PC-3 (cell line): ENCODE data around the gene SELENOM. TPM values are rescaled to one million over a fixed set of nuclear protein-coding genes. Genes with fewer than 3 reads are reported as not detected.

ENCODE experiments used
- ATAC-seq: fragments of 200-7000 bp; cut with Tn5 transposase; 2 replicates; pipeline ENCODE4 v1.9.1; 2020; ENCODE audit warnings: mild to moderate bottlenecking, moderate library complexity
- BruUV-seq: library from RNA; stranded (reverse); fragments of 400-500 nt; replicated peaks from 2 replicates; lab custom pipeline; 2021; lab: Mats Ljungman, UMichigan
- CTCF ChIA-PET: fragments of 300-600 bp; sonication (Branson Sonifier 250); formaldehyde crosslinking; loops from one replicate; lab custom pipeline; 2022; ENCODE audit warnings: antibody characterized with exemption; lab: Charles Lee
- POLR2A ChIA-PET: fragments of 300-600 bp; sonication (Branson Sonifier 250); formaldehyde crosslinking; loops from one replicate; lab custom pipeline; 2022; ENCODE audit warnings: antibody characterized with exemption; ENCODE audit not compliant: unreplicated experiment; lab: Charles Lee
- DNase-seq: peaks from one replicate; pipeline ENCODE4 v3.0.0-alpha.2; 2015
- H2AFZ ChIP-seq: fragments of 300-600 bp; sonication (generic); 2 replicates; pipeline ENCODE4 v1.6.0; 2016; ENCODE audit warnings: antibody characterized with exemption, low read length
- H3F3A ChIP-seq: fragments of 300-600 bp; sonication (generic); one replicate; pipeline ENCODE4 v1.6.0; 2017; ENCODE audit warnings: antibody characterized with exemption, low read length, control low read depth, mild to moderate bottlenecking; ENCODE audit not compliant: unreplicated experiment
- H3K27ac ChIP-seq: fragments of 300-600 bp; sonication (generic); 2 replicates; pipeline ENCODE4 v1.5.1; 2016; ENCODE audit warnings: mild to moderate bottlenecking, low read length
- H3K27me3 ChIP-seq: fragments of 300-600 bp; sonication (generic); 2 replicates; pipeline ENCODE4 v1.6.1; 2016; ENCODE audit warnings: low read length, mixed read lengths
- H3K36me3 ChIP-seq: fragments of 300-600 bp; sonication (generic); 2 replicates; pipeline ENCODE4 v1.6.1; 2016; ENCODE audit warnings: low read depth, mixed run types, low read length, mixed read lengths
- H3K4me1 ChIP-seq: fragments of 300-600 bp; sonication (generic); 2 replicates; pipeline ENCODE4 v1.5.1; 2016; ENCODE audit warnings: low read length; ENCODE audit not compliant: insufficient read depth
- H3K4me2 ChIP-seq: fragments of 300-600 bp; sonication (generic); 2 replicates; pipeline ENCODE4 v1.6.0; 2016; ENCODE audit warnings: low read length
- H3K4me3 ChIP-seq: fragments of 300-600 bp; sonication (generic); 2 replicates; pipeline ENCODE4 v1.5.1; 2016; ENCODE audit warnings: mild to moderate bottlenecking, low read length, mixed read lengths
- H3K79me2 ChIP-seq: fragments of 300-600 bp; sonication (generic); 2 replicates; pipeline ENCODE4 v1.6.1; 2017; ENCODE audit warnings: low read length, mixed read lengths
- H3K9ac ChIP-seq: fragments of 300-600 bp; sonication (generic); 2 replicates; pipeline ENCODE4 v1.6.0; 2016; ENCODE audit warnings: mild to moderate bottlenecking, low read length
- H3K9me2 ChIP-seq: fragments of 300-600 bp; sonication (generic); replicated peaks from 2 replicates; pipeline ENCODE4 v1.6.1; 2016; ENCODE audit warnings: mixed run types, low read length, mixed read lengths
- H3K9me3 ChIP-seq: fragments of 300-600 bp; sonication (generic); 2 replicates; pipeline ENCODE4 v1.6.1; 2016; ENCODE audit warnings: low read length, mixed read lengths
- H4K20me1 ChIP-seq: fragments of 300-600 bp; sonication (generic); 2 replicates; pipeline ENCODE4 v1.6.1; 2016; ENCODE audit warnings: low read length, mixed read lengths
- EZH2 ChIP-seq: fragments of 300-600 bp; sonication (generic); IDR thresholded peaks from one replicate; pipeline ENCODE4 v1.6.1; 2017; ENCODE audit warnings: antibody characterized with exemption, mild to moderate bottlenecking, low read length; ENCODE audit not compliant: unreplicated experiment
- EZH2phosphoT487 ChIP-seq: fragments of 300-600 bp; sonication (generic); IDR thresholded peaks from 2 replicates; pipeline ENCODE4 v1.6.1; 2018; ENCODE audit warnings: mild to moderate bottlenecking, antibody characterized with exemption, low read length, borderline replicate concordance
- intact Hi-C: fragments of 100-400 bp; cut with micrococcal nuclease; formaldehyde crosslinking; loops from 2 replicates; pipeline ENCODE4 v1.9.0; 2023
- total RNA-seq: library from RNA; depleted of rRNA; stranded (reverse); fragments of >200 nt; gene quantifications from 2 replicates; pipeline ENCODE4 v1.2.3, GENCODE V29; 2014
- TF ChIP-seq, protein P1 (sequence below): fragments of 300-600 bp; sonication (generic); conservative IDR thresholded peaks from 2 replicates; pipeline ENCODE4 v1.5.1; 2017; ENCODE audit warnings: antibody characterized with exemption, low read depth, mild to moderate bottlenecking, low read length

The SELENOM gene
- total RNA-seq, 1 experiment from 2014 or later: 36.8 TPM

DNA sequence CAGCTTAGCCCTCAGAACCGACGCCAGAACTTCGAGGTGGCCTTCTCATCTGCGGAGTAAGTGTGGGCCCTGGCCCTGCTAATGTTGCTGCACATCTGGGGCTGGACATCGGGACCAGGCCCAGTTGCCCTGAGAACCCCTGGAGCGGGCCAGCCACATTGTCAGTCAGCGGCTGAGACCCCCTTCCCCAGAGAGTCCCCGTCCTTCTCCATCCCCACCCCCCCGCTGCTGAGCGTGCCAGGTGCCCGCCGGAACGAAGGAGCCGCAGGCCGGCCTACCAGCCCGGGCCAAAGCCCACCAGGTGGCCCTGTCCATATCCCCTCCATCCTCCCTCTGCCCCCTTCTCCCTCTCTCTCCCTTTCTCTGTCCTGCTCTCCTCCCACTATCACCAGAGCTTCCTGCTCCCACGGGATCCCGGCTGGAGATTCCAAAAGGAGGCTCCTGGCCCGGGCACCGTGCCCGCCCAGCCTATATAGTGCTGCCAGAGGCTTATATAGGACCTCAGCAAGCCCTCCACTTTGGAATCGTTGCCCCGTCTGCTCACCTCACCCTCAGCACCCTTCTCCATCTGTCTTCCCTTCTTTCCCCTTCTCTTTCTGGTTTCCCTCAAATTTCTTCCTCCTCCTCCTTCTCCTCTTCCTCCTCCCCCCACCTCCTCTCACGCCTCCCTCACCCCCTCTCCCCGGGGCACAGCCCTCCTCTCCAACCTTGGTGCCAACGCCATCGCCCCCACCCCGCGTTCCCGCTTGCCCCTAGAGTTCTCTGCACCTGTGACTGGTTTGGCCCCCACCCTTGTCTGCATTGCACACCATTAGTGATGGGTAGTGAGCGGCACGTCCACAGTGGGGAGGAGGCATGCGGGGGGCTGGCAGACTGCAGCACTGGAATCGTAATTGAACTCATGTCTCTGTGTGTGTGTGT is 7.3 kb downstream of the SELENOM start:
- H3K9ac ChIP-seq: no peak overlapping the region
- DNase-seq (no peak), ATAC-seq (no peak)
- H3K4me3 ChIP-seq: no peak overlapping the region
- peaks cover 23% of the 10 kb centered on the region; the same call in 1 of the 2 replicates for H3K36me3 ChIP-seq
- no peaks in the 10 kb centered on the region for H3K79me2 ChIP-seq
- H3K4me2 ChIP-seq: no peak overlapping the region
- no peaks in the 10 kb centered on the region for H4K20me1 ChIP-seq
- no peak for TF ChIP-seq EZH2phosphoT487
- TF ChIP-seq, protein P1, sequence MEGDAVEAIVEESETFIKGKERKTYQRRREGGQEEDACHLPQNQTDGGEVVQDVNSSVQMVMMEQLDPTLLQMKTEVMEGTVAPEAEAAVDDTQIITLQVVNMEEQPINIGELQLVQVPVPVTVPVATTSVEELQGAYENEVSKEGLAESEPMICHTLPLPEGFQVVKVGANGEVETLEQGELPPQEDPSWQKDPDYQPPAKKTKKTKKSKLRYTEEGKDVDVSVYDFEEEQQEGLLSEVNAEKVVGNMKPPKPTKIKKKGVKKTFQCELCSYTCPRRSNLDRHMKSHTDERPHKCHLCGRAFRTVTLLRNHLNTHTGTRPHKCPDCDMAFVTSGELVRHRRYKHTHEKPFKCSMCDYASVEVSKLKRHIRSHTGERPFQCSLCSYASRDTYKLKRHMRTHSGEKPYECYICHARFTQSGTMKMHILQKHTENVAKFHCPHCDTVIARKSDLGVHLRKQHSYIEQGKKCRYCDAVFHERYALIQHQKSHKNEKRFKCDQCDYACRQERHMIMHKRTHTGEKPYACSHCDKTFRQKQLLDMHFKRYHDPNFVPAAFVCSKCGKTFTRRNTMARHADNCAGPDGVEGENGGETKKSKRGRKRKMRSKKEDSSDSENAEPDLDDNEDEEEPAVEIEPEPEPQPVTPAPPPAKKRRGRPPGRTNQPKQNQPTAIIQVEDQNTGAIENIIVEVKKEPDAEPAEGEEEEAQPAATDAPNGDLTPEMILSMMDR: no peak
- no peak for TF ChIP-seq EZH2
- no peaks in the 10 kb centered on the region for H3F3A ChIP-seq
- ChIA-PET POLR2A (no interaction called here), CTCF (no interaction called here)
- H3K27me3 ChIP-seq: no peaks in the 10 kb centered on the region
- no peaks in the 10 kb centered on the region for H3K9me2 ChIP-seq
- intact Hi-C loops: no loop called here
- H3K4me1 ChIP-seq: no peaks in the 10 kb centered on the region
- BruUV-seq: no TSS peak
- no peaks in the 10 kb centered on the region for H3K9me3 ChIP-seq
- no peak overlapping the region for H2AFZ ChIP-seq
- H3K27ac ChIP-seq: no peak overlapping the region

DNA sequence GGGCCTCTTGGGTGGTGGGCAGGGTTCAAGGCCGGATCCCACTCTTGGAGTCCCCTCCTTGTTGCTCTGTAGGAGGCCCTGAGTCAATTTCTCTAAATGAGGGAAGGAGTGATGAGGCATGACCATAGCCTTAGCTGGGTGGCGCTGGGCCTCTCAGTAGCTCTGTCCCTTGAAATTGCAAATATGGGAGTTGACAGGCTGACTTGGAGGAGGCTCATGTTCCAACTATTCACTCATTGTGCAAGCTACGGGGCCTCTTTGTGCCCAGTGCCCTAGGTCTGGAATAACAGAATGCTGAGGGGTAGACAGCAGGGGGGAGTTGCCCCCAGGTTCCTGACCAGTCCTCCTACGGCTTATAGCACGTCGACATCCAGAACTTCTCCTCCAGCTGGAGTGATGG is 8.0 kb downstream of the SELENOM start:
- H3K4me3 ChIP-seq: no peak overlapping the region
- H3K27me3 ChIP-seq: no peaks in the 10 kb centered on the region
- H3K27ac ChIP-seq: no peak overlapping the region
- H3K4me2 ChIP-seq: no peak overlapping the region
- no TSS peak for BruUV-seq
- no peaks in the 10 kb centered on the region for H3K4me1 ChIP-seq
- no peaks in the 10 kb centered on the region for H4K20me1 ChIP-seq
- no peak overlapping the region for H3K9ac ChIP-seq
- H3K36me3 ChIP-seq: peaks cover 28% of the 10 kb centered on the region; the same call in 1 of the 2 replicates
- H3F3A ChIP-seq: no peaks in the 10 kb centered on the region
- no peak for TF ChIP-seq EZH2
- TF ChIP-seq, protein P1: no peak
- no peak for TF ChIP-seq EZH2phosphoT487
- no peaks in the 10 kb centered on the region for H3K9me2 ChIP-seq
- H2AFZ ChIP-seq: no peak overlapping the region
- intact Hi-C loops: no loop called here
- DNase-seq (no peak), ATAC-seq (no peak)
- ChIA-PET POLR2A (no interaction called here), CTCF (no interaction called here)
- no peaks in the 10 kb centered on the region for H3K79me2 ChIP-seq
- H3K9me3 ChIP-seq: no peaks in the 10 kb centered on the region

DNA sequence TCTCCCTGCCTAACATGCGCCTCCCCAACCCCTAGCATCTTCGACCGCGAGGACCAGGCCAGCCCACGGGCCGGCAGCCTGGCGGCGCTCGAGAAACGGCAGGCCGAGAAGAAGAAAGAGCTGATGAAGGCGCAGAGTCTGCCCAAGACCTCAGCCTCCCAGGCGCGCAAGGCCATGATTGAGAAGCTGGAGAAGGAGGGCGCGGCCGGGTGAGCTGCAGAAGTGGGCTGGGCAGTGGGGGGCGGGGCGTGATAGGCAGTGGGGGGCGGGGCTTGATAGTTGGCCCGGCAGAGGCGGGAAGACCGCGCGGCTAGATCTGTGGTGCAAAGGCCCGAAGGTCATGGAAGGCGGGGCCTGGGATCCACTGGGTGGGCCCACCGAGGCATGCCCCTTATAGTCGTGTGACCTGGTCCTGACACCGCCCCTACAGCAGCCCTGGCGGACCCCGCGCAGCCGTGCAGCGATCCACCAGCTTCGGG is 8.7 kb downstream of the SELENOM start:
- H3K27me3 ChIP-seq: no peaks in the 10 kb centered on the region
- no peak overlapping the region for H2AFZ ChIP-seq
- no peak overlapping the region for H3K27ac ChIP-seq
- ChIA-PET POLR2A (no interaction called here), CTCF (no interaction called here)
- peaks cover 28% of the 10 kb centered on the region; the same call in 1 of the 2 replicates for H3K36me3 ChIP-seq
- TF ChIP-seq, protein P1: no peak
- TF ChIP-seq EZH2 (no peak), EZH2phosphoT487 (no peak)
- BruUV-seq: no TSS peak
- H3K9me3 ChIP-seq: no peaks in the 10 kb centered on the region
- H3K4me2 ChIP-seq: no peak overlapping the region
- DNase-seq (no peak), ATAC-seq (no peak)
- H3K9me2 ChIP-seq: no peaks in the 10 kb centered on the region
- intact Hi-C loops: no loop called here
- H3K4me1 ChIP-seq: no peaks in the 10 kb centered on the region
- no peaks in the 10 kb centered on the region for H3F3A ChIP-seq
- H3K79me2 ChIP-seq: no peaks in the 10 kb centered on the region
- no peak overlapping the region for H3K4me3 ChIP-seq
- no peak overlapping the region for H3K9ac ChIP-seq
- H4K20me1 ChIP-seq: no peaks in the 10 kb centered on the region
